SK-N-SH (cell line): ENCODE results near the gene CCDC183. TPM values are rescaled to one million over a fixed set of nuclear protein-coding genes. Genes with fewer than 3 reads are reported as not detected.

Experiments
- CTCF ChIA-PET: fragments of 300-600, 350-600 bp; formaldehyde crosslinking; extraction: SDS; loops from one replicate; lab custom pipeline; 2021; lab: Yijun Ruan, JAX
- POLR2A ChIA-PET: fragments of 350-600 bp; sonication (Branson Sonifier 250); formaldehyde crosslinking; extraction: SDS; loops from one replicate; lab custom pipeline; 2020; ENCODE audit warnings: antibody characterized with exemption, inconsistent platforms; lab: Yijun Ruan, JAX
- DNase-seq: peaks from one replicate; pipeline ENCODE4 v3.0.0; 2012
- H2AFZ ChIP-seq: fragments of 200-600 bp; sonication (generic); 2 replicates; pipeline ENCODE4 v1.8.1; 2016; ENCODE audit warnings: antibody characterized with exemption, mild to moderate bottlenecking, low read depth
- H3F3A ChIP-seq: fragments of 200-600 bp; sonication (generic); replicated peaks from 2 replicates; pipeline ENCODE3; 2016; ENCODE audit warnings: antibody characterized with exemption, mild to moderate bottlenecking; ENCODE audit not compliant: insufficient read depth
- H3K27ac ChIP-seq, 2 experiments: fragments of 200-500 bp in 1 of 2; fragments of 200-600 bp in 1 of 2; sonication (Bioruptor generic) in 1 of 2; sonication (generic), shearing (Covaris generic) in 1 of 2; 2 replicates each; pipeline versions ENCODE4 v1.5.1 to v1.6.1; 2014 to 2016; ENCODE audit warnings: low read depth in 2 of 2, inconsistent platforms in 1 of 2, low read length in 1 of 2, mild to moderate bottlenecking in 1 of 2, mixed read lengths in 1 of 2
- H3K27me3 ChIP-seq: fragments of 200-600 bp; sonication (generic), shearing (Covaris generic); 2 replicates; pipeline ENCODE4 v1.6.1; 2016; ENCODE audit warnings: mixed run types; ENCODE audit not compliant: insufficient read depth
- H3K36me3 ChIP-seq, 2 experiments: fragments of 200-500 bp in 1 of 2; fragments of 200-600 bp in 1 of 2; sonication (Bioruptor generic) in 1 of 2; sonication (generic) in 1 of 2; replicated peaks in 1 of 2; 2 replicates each; pipeline versions ENCODE3 to v1.5.1; 2014 to 2016; ENCODE audit warnings: low read length in 1 of 2, mild to moderate bottlenecking in 1 of 2; ENCODE audit not compliant: insufficient read depth in 2 of 2, control insufficient read depth in 1 of 2
- H3K4me1 ChIP-seq, 2 experiments: fragments of 200-500 bp in 1 of 2; fragments of 200-600 bp in 1 of 2; sonication (Bioruptor generic) in 1 of 2; sonication (generic), shearing (Covaris generic) in 1 of 2; 2 replicates each; pipeline versions ENCODE4 v1.5.1 to v1.6.1; 2014 to 2016; ENCODE audit warnings: low read depth in 1 of 2, low read length in 1 of 2, mixed run types in 1 of 2; ENCODE audit not compliant: insufficient read depth in 2 of 2, control insufficient read depth in 1 of 2
- H3K4me2 ChIP-seq: fragments of 200-600 bp; sonication (generic), shearing (Covaris generic); 2 replicates; pipeline ENCODE4 v1.6.1; 2017; ENCODE audit warnings: mixed run types
- H3K4me3 ChIP-seq, 2 experiments: fragments of 200-500 bp in 1 of 2; fragments of 200-600 bp in 1 of 2; sonication (Bioruptor generic) in 1 of 2; sonication (generic), shearing (Covaris generic) in 1 of 2; 2 replicates each; pipeline versions ENCODE4 v1.5.1 to v1.8.1; 2014 to 2016; ENCODE audit warnings: low read depth in 2 of 2, inconsistent platforms in 1 of 2, low read length in 1 of 2, mild to moderate bottlenecking in 1 of 2, mixed read lengths in 1 of 2, moderate library complexity in 1 of 2
- H3K79me2 ChIP-seq: fragments of 200-600 bp; sonication (generic); 2 replicates; pipeline ENCODE4 v1.8.1; 2017; ENCODE audit warnings: mild to moderate bottlenecking; ENCODE audit not compliant: insufficient read depth
- H3K9ac ChIP-seq: fragments of 200-600 bp; sonication (generic); 2 replicates; pipeline ENCODE4 v1.6.1; 2017; ENCODE audit warnings: mixed run types
- H3K9me2 ChIP-seq: fragments of 200-600 bp; sonication (generic); 2 replicates; pipeline ENCODE4 v1.6.1; 2017; ENCODE audit warnings: mixed run types
- H3K9me3 ChIP-seq: fragments of 200-600 bp; sonication (generic); 2 replicates; pipeline ENCODE4 v1.6.1; 2017; ENCODE audit warnings: mixed run types, mild to moderate bottlenecking, moderate library complexity
- H4K20me1 ChIP-seq: fragments of 200-600 bp; sonication (generic); 2 replicates; pipeline ENCODE4 v1.6.1; 2017; ENCODE audit warnings: mild to moderate bottlenecking, mixed run types; ENCODE audit not compliant: insufficient read depth
- CTCF ChIP-seq: fragments of 200-600 bp; sonication (generic); IDR thresholded peaks from 2 replicates; pipeline ENCODE4 v1.6.1; 2017; ENCODE audit warnings: antibody characterized with exemption, mild to moderate bottlenecking, moderate library complexity
- FOSL2 ChIP-seq: IDR thresholded peaks from 2 replicates; pipeline ENCODE4 v1.4.0; 2012; ENCODE audit warnings: low read depth, mild to moderate bottlenecking, moderate library complexity, borderline replicate concordance
- IRF3 ChIP-seq: fragments of 150-350 bp; IDR thresholded peaks from 2 replicates; pipeline ENCODE4 v1.6.1; 2016; ENCODE audit warnings: mild to moderate bottlenecking, low read depth, low read length
- RAD21 ChIP-seq: IDR thresholded peaks from 2 replicates; pipeline ENCODE4 v1.6.1; 2012; ENCODE audit warnings: mild to moderate bottlenecking, low read length
- SIN3A ChIP-seq: IDR thresholded peaks from 2 replicates; pipeline ENCODE4 v1.6.1; 2012; ENCODE audit warnings: low read depth, mild to moderate bottlenecking, low read length, moderate library complexity, borderline replicate concordance
- WGBS: methylation state at CpG from one replicate; pipeline ENCODE4 v1.1.6; 2017; ENCODE audit warnings: low lambda C conversion rate; 5-methylcytosine and 5-hydroxymethylcytosine counted together
- polyA plus RNA-seq, 3 experiments: library from polyadenylated mRNA; depleted of rRNA; stranded (reverse); fragments of >200 nt; gene quantifications; 2 replicates each; pipeline ENCODE4 v1.2.3, GENCODE V29; 2012

The CCDC183 gene
- polyA plus RNA-seq, 1 of the 3 experiments (the other 2 are of a cell fraction) = 5.3 TPM

- TF ChIP-seq RAD21 (no peak), IRF3 (no peak), CTCF (no peak), SIN3A (no peak)
Measured at GRCh38 chr9:136835162-136835931, 39.2 kb downstream of the CCDC183 start (continued).

GRCh38 chr9:136835932-136836904 is 40.1 kb downstream of the CCDC183 start:
- TF ChIP-seq FOSL2 = no peak
- WGBS = 98% methylated on average over 6 of the region's 21 CpGs
- Histone ChIP-seq H3K79me2 (no peaks in the 10 kb centered on the region), H3K4me3 (no peak overlapping the region), H3K9me2 (no peaks in the 10 kb centered on the region), H2AFZ (no peak overlapping the region), H3K4me2 (no peak overlapping the region), H4K20me1 (0 out of 2 replicates have a peak, but pooled peaks cover 3% of the 10 kb centered on the region), H3K9me3 (no peaks in the 10 kb centered on the region), H3K36me3 (peaks cover 4 to 31% of the 10 kb centered on the region in 2 experiments), H3F3A (peaks cover 7% of the 10 kb centered on the region), H3K4me1 (peaks cover 6 to 13% of the 10 kb centered on the region in 2 experiments; a peak in 2 of 4 replicates), H3K27me3 (no peaks in the 10 kb centered on the region), H3K9ac (no peak overlapping the region), H3K27ac (no peak overlapping the region)
- ChIA-PET POLR2A (interaction anchor here (1.0 kb wide), 1 partner anchor 16 kb away, joined by 3 read pairs; no protein-coding TSS in a partner anchor), CTCF (interaction anchor here (1.2 to 2.2 kb wide), 3 partner anchors 8 to 193 kb away, joined by 3 to 6 read pairs (median 6); no protein-coding TSS in a partner anchor)
- no peak for DNase-seq
